HG03039 (cell line): ENCODE results near the gene COL4A1.

ENCODE experiments used
- ATAC-seq: cut with Tn5 transposase; IDR thresholded peaks from one replicate; pipeline ENCODE4 v1.9.1; 2021; ENCODE audit warnings: mild to moderate bottlenecking, moderate library complexity; ENCODE audit not compliant: unreplicated experiment

Gene COL4A1

DNA sequence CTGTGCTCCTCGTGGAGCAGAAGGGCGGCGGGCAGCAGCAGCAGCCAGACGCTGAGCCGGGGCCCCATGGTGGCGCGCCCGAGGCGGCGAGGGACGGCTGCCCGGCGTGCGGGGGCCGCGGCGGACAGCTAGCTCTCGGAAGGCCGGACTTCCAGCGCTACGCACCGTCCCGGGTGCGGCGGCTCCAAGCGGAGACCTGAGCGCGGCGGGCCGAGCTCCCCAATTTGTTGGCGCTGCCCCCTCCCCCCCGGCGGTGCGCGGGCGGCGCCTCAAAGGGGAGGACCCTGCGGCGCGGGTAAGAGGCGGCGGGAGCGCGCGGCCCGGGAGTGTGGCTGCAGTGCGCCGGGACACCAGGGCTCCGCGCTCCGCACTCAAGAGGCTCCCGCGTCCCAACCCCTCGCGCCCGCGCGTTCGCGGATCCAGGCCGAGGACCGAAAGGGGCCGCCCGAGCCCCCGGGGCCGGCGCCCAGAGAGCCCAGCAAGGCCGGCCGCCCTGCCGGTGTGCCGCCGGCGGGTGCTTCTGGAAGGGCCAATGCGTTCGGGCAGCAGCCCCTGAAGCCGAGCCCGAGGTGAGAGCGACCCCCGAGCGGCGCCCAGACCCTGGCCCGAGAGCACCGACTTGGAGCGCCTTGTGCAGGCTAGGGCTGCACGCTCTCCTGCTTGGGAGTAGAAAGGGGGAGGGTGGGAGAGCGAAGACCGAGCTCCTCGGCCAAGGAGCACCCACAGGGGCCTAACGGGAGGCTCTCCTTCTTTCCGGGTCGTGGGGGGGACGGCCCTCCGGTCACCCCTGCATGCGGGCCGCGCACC is at the start of gene COL4A1, which contains the start of gene COL4A2:
Gene COL4A1, minus strand, starts transcription at position 198 of the 807 bp plus-strand sequence. Its CDS starts 130 bp downstream, at position 68.
Gene COL4A2, plus strand, starts transcription at position 325 of the 807 bp plus-strand sequence. CDS start 620 bp downstream, outside the sequence.
- ATAC-seq: no peak

DNA sequence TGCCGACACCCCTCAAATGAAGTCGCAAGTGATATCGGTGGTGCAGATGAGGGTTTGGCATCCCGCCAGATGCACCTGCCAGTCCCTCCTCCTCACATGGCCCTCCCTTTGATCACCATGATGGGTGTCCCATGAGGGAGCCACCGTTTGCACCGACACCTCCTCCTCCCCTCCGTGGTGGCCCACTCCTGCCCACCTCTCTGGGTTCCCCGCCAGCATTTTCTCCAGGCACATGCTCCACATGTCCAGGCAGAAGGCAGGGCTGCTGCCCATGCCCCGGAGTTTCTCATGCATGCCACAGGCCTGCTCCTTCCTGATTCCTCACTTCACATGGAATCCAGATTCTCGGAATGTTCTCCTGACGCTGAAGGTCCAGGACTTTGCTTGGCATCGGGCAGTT is 49.4 kb upstream of the COL4A1 start:
- no peak for ATAC-seq

DNA sequence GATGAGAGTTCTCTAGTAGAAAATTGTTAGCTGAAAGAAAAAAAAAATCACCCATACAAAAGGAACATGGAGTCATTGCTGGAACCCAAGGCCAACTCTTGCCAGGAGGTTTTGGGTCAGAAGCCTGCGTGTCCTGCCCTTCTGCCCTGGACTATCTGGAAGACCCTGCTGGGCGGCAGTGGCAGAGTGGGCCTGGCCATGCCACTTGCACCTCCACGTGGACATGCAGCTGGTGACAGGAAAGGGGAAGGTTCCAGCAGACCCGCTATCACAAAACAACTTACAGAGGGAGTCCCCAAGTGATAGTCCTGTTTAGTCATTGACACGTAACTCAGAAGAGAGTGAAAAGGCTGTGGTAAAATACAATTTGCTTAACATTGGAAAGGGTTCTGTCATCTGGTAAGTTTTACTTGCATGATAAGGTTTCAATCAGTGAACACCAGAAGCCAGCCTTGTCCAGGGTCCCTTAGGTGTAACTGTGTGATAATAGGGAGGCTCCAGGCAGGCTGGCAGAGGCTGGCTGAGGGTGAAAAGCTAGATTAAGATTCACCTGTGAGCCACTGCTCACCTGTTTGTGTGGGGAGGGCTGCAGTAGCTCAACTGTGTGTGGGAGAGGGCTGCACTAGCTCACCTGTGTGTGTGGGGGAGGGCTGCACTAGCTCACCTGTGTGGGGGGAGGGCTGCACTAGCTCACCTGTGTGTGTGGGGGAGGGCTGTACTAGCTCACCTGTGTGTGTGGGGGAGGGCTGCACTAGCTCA is 47.9 kb upstream of the COL4A1 start:
- ATAC-seq: no peak

DNA sequence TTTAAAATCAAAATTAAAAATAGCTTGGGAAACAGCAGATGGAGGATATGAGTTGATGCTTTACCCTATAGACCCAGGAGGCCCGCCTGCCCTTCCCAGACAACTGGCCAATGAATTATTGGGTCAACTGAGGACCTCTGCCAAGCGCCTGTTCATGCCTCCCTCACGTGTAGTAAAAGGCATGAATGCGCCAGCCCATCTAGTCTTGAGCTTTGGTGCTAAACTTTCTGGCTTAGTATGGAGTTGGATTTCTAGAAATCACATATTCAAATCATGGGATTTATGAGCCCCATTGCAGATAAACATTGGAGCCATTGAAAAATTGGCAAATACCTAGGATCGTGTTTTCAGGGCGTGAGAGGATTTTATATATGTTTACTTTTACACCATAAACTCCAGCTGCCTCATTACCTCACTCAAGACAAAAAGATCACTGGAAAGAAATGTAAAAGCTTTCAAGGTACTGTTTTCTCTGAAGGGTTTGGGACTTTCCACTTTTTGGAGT is 47.2 kb upstream of the COL4A1 start:
- no peak for ATAC-seq

DNA sequence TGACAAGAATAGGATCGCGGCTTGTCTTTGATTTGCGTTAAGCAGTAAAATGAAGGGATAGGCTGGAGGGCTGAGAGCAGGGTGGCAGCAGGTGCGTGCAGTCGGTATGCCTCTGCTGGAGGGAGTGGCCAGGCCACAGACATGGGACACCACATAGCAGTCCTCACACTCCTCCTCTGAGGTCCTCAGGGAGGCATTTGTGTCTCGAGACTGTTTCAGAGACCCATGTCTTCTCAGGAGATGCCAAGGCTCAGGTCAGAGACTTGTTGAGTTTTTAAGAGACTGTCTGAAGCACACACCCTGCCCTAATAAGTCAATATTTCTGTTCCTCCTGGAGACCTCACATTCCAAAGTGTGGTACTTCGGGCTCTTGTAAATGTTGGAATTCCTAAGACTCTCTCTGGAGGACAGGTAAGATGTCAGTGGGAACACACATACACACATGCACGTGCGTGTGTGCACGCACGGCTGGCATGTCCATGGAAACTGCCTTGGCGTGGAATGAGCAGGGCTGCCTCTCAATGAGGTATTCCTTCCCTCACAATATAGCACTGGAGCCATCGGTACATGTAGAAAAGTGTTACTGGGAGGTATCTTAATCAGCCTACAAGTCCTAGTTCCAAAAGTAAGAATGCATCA is 46.5 kb upstream of the COL4A1 start:
- ATAC-seq: no peak

DNA sequence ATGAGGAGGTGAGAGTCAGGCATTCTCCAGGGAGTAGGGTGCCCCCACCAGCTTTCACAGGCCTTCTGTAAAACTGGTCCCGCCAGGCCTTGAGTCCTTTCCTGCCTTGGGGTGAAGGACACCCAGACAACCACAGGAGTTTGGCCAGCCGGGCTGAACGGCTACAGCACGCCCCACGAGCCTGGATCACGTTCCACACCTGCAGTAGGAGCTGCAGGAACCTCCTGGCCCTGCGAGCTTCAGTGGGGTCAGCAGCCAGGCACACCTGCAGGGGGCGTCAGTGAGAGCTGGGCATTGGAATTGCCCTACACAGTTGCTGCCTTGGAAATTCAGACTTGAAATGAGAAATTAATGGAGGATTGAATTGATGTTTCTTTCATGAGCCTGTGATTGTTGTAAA is 45.8 kb upstream of the COL4A1 start:
- ATAC-seq: no peak

DNA sequence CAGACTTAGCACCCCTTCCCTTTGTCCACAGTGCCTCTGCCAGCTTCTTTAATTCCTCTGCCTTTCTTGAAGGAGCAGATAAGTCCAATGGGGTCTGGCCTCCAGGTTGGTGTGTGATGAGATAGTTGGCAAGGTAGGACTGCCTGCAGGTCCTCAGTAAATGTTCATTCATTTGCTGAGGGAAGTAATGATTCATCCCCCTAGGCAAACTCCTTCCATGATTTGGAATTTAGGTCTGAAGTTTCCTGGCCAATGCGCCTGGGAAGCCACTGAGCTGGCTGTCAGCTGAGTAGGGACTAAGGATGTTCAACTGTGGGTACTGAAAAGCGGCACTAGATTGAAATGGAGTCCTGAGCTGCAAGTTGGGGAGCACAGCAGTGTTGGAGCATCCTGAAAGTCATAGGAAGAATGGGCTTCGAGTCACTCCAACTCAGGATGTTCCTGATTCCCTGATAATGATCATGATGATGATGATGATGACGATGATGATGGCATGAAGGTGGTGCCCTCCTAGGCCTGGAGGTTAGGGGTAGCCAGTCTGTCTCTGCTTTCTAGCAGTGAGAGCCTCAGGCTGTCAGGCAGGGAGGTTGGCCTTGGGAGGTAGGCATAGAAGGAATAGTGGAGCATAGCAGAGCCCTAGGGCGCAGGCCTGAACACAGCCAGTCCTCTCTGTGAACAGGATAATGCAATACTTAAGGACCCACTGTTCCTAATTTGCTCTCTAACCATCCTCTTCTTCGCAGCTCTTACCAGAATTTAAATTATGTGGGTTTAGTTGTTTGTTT is 44.9 kb upstream of the COL4A1 start:
- no peak for ATAC-seq

DNA sequence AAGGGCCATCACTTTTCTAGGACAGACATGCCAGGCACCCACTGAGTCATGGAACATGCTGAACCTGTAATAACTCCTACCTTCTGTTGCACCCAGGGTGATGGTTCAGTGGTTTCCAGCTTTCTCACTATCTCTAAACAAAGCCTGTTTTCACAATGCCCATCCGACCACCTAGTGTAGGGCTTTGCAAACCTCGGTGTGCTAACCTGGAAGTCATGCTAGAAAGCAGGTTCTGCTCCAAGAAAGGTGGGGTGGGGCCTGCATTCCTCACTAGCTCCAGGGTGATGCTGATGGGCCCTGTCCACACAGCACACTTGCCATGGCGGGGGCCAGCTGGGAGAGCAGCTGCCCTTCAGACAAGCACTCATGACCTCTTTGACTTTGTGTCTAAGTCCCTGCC is 43.6 kb upstream of the COL4A1 start:
- ATAC-seq: no peak

DNA sequence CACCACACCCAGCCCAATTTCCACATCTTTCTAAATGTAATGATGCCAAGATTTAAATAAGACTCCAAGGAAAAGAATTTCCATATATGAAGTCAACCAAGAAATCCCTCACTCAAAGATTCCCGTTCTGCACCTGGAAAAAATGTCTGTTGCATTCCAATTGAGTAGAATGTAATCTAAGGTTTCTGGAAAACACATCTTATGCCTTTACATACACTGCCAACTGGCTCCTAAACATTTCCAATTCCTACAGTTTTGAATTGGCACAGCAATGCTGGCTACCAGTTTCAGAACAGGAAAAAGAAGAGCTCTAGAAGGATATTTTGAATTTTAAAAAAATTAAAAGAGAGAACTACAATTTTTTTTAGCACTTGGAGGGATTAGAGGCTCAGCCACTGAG is 43.1 kb upstream of the COL4A1 start:
- no peak for ATAC-seq

DNA sequence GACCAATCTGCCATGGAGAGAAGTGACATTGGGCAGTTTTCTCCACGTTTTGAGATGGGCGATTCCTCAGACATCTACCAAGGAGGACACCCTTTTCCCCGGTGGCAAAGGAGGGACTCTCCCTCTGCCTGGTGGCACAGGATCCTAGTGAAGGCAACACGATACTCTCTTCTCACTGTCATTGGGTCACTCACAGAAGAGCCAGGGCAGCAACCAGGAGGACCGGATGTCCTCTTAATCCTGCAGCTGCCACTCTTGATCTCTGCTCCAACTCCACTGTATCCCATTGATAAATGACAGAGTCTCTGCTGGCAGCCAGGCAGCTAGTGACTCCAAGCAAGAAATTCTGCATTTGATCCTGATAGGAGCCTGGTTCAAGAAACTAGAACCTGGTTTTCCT is 42.3 kb upstream of the COL4A1 start:
- ATAC-seq: no peak

DNA sequence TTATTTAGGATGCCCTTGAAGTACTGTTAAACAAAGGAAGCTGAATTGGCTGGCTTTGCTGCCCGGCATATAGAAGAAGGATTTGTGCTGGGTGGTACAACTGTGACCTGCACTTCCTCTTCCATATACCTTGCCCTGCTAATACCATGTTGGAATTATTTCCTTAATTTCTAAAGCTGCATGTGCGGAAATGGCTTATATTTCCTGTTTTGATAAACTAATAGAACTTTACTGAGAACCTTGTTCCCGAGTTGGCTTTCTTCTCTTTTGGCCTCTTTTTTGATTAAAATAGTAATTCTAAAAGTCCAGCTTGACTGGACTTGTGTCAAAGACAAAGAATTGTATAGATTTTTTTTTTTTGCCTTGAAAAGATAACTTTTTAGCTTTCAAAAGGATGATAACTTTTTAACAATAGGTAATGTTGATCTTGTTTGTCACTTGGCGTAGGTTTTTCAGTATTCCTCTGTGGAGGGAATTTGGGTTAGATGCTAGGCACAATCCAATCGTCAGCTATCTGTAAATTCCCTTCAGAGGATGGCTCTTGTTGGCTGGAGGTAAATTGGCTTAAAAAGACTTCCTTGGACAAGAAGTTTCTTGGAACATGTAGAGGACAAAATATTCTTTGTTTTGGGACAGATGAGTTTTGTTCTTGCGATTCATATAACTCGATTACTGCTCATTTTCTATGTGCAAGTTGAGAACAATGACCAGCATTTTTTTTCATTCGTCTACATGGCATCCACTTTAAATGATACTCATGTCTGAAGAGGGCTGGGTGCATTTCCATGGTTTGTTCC is 41.5 kb upstream of the COL4A1 start:
- ATAC-seq: no peak

DNA sequence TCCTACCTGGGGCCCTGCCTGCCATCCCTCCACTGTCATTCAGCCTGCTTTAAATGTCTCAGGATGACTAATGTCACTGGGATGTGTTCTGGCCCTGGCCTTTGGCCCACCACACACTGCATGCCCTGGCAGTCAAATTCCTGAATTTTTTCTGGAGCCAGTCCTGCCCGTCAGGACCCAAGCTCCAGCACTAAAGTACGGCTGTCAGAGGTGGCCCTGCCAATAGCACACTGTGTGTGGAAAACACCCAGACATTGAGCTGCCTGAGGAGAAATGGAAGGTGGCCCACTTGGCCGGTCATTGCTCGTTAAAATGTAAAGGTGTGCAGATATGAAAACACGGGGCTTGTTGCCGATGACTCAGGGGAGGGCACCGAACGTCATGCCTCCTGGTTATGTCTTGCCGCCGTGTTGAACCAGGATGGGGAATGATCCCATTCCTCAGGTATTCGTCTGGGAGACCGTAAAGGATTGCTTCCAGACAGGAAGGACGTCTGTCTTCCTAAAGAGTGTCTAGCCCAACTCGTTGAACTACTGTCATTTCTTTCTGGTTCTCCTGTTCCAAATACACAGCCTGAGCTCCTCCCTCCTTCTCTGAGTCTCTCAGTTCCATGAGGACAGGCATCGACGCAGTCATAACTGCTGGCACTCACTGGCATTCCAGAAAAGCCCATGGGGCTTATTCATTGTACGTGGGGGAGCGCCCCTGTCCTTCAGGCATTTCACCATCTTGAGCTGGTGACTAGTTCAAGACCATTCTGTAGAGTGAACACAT is 40.8 kb upstream of the COL4A1 start:
- ATAC-seq: no peak

DNA sequence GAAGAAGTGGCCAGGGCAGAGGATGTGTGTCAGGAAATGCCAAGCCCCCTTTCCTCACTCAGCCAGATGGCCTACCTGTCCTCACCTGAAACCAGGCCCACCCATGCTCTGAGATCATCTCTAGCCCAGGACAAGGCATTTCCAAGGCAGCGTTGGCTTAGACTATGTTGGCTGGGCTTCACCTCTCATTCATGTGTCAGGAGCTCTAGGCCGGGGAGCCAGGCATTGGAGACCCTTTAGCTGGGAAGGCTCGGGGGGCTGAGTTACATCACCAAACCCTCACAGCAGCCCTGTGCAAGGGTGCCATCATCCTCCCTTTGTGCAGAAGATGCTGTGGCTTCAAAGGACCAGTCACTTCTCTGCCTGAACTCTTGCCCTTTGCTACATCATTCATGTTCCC is 40.1 kb upstream of the COL4A1 start:
- ATAC-seq: no peak

DNA sequence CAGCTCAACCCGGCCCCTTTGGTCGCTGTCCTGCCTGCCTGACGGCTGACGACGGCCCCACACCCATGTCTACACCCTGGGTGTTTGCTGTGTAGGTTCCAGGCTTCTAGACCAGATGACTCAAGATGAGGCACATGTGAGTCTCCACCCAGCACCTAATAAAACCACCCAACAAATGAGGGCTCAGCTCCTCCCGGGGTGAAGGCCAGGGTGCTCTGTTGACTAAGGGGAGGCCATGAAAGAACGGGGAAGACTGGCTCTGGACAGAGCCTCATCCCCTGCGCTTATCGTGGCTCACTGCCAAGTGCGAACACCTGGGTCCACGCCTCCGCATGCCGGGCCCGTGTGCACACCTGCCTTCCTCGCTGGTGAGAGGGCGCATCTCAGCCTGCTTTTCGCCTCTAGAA is 39.7 kb upstream of the COL4A1 start:
- ATAC-seq: no peak

DNA sequence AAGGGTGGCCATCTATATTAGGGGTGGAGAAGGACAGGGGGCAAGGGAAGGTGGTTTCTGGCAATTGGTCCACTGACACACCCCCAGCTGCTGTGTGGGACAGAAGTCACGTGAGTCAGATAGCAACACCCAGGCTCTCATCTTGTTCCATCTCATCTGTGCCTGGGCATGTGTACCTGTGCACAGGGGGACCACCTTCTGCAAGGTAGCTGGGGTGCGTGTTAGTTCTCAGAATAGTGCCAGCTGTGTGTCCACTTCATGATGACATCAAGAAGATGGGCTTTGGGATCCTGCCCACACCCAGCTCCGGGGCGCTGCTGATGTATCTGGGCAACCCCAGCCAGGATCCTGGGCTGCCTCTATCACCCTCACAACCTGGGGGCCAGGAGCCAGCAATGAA is 38.7 kb upstream of the COL4A1 start:
- ATAC-seq: no peak

DNA sequence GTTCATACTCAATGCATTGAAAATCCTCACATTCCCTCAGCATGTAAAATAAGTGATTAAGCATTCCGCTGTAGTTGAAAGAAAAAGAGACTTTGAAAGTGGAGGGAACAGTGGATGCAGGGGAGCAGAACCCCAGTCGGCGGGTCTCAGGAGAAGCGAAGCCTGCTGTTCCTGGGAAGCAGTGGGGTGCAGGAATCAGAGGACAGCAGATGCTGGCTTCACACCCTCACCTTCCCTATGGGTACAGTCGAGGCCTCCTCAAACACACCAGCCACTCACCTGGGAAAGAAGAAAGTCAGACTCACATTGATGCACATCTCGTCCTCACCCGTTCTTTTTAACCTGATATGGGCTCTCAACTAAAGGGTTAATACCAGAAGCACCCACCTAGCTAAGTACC is 38.3 kb upstream of the COL4A1 start:
- ATAC-seq: no peak

DNA sequence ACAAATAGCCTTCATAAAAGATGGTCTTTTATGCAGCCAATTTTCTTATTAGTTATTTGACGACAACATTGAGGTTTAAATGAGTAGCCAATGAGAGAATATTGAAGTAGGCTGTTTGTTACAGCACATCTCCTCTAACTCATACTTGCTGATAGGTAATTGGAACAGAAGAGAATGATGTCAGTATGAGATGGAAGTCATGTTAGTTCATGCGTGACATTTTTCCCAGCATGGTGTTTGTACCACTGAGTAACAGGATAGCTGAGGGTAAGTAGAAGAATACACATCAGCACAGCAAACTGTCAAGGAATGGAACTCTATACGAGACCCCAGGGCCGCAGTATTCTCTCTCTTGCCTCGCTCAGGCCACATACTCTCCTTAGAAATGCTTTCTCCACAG is 37.4 kb upstream of the COL4A1 start:
- no peak for ATAC-seq

DNA sequence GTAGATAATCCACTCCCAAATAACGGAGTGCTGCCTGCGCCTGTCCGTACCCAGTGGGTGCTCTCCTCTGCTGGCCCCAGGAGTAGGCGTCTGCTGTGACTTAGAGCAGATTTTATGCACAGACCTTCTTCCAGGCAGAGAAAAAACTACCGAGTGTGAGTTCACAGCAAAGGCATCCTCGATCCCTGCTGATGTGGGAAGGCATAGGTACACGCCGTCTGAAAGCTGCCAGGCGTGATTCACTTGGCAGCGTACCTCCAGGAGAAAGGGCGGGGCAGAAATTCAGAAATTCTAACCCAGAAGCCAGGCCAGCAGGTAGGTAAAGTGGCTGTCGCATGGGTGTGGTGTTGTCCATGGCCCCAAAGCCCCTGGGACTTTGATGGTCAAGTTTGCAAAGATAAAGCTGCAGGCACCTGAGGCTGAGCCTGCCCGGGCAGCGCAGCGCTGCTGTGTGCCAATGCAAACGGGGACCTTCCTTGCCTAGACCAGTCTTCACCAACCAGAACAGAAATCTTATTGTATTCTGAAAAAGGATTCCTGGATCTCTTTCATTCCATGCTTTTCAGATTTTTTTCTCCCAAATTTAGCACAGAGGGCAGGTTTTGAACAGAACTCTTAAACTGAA is 36.4 kb upstream of the COL4A1 start:
- ATAC-seq: no peak

DNA sequence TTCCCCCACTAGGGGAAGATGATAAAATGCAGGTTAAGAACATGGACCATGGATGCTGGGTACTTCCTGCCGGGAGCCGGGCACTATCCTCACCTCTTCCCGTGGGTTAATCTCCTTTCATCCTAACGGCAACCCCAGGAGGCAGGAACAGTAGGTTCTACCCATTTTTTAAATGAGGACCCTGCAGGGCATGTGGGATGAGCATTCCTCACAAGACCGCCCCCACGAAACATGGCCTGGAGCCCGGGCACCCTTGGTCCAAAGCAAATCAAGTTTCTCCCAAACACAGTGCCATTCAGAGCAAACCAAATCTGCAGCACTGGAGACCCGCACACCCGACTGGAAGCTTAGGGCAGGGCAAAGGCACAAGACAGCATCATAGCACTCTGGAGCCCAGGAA is 35.5 kb upstream of the COL4A1 start:
- ATAC-seq: no peak
